AG04449 (cell line): ENCODE data around the gene MIS12.

Source experiments
- CTCF ChIA-PET: fragments of 350-600 bp; formaldehyde crosslinking; extraction: SDS; loops from one replicate; lab custom pipeline; 2021; ENCODE audit warnings: antibody characterized with exemption; lab: Yijun Ruan, JAX
- POLR2A ChIA-PET: fragments of 400-600, 350-600 bp; formaldehyde crosslinking; extraction: SDS; loops from one replicate; lab custom pipeline; 2020; ENCODE audit warnings: antibody characterized with exemption, inconsistent platforms; lab: Yijun Ruan, JAX
- DNase-seq: peaks from one replicate; pipeline ENCODE4 v3.0.0-alpha.2; 2010; ENCODE audit warnings: low read depth, low spot score
- H3K4me3 ChIP-seq: 2 replicates; pipeline ENCODE4 v1.5.1; 2011; ENCODE audit warnings: low read depth, mild to moderate bottlenecking, control low read depth, low read length
- CTCF ChIP-seq: IDR thresholded peaks from one replicate; pipeline ENCODE4 v1.5.1; 2011; ENCODE audit warnings: mild to moderate bottlenecking, moderate library complexity, low read length, control low read depth, inconsistent platforms; ENCODE audit not compliant: insufficient read depth; ENCODE audit errors: missing control alignments

The MIS12 gene

GRCh38 chr17:5444209-5444608 lies 42.2 kb upstream of the MIS12 start:
- POLR2A ChIA-PET, result no interaction called here
- no peak for TF ChIP-seq CTCF
- CTCF ChIA-PET, result interaction anchor here (0.9 to 9.7 kb wide), 2 partner anchors 17 to 206 kb away, joined by 4 to 162 read pairs; no protein-coding TSS in a partner anchor
- no peak for DNase-seq
- no peak overlapping the region for H3K4me3 ChIP-seq

GRCh38 chr17:5446786-5447185 lies 39.6 kb upstream of the MIS12 start:
- TF ChIP-seq CTCF, result no peak
- POLR2A ChIA-PET, result no interaction called here
- H3K4me3 ChIP-seq, result no peak overlapping the region
- CTCF ChIA-PET, result interaction anchor here (0.8 to 8.3 kb wide), 2 partner anchors 7 to 14 kb away, joined by 3 to 90 read pairs; partner anchors contain the start of gene C1QBP
- no peak for DNase-seq

GRCh38 chr17:5464717-5465507 lies 21.5 kb upstream of the MIS12 start:
- CTCF ChIA-PET, result interaction anchor here (13.4 kb wide), 1 partner anchor 26 kb away, joined by 126 read pairs; the partner anchor contains the start of gene C1QBP
- TF ChIP-seq CTCF, result no peak
- POLR2A ChIA-PET, result interaction anchor here (0.6 kb wide), 1 partner anchor 77 kb away, joined by 3 read pairs; no protein-coding TSS in a partner anchor
- H3K4me3 ChIP-seq, result no peak overlapping the region
- DNase-seq, result no peak

- ChIA-PET CTCF (interaction anchor here (13.4 kb wide), 1 partner anchor 27 kb away, joined by 126 read pairs; the partner anchor contains the start of gene C1QBP), POLR2A (no interaction called here)
Measured at GRCh38 chr17:5466295-5466694, 20.1 kb upstream of the MIS12 start.

GRCh38 chr17:5467416-5467815 lies 18.9 kb upstream of the MIS12 start:
- CTCF ChIA-PET, result interaction anchor here (13.4 kb wide), 1 partner anchor 28 kb away, joined by 126 read pairs; the partner anchor contains the start of gene C1QBP

More at GRCh38 chr17:5466295-5466694, 20.1 kb upstream of the MIS12 start:
- no peak for TF ChIP-seq CTCF
- no peak for DNase-seq
- H3K4me3 ChIP-seq, result no peak overlapping the region

More at GRCh38 chr17:5467416-5467815, 18.9 kb upstream of the MIS12 start:
- peak overlapping the region; percentile 90 for H3K4me3 ChIP-seq
- POLR2A ChIA-PET, result no interaction called here
- TF ChIP-seq CTCF, result no peak
- no peak for DNase-seq
